ENCODE measurements around the gene BAAT.

GRCh38 chr9:101417977-101418376 lies 33.2 kb upstream of the BAAT start:
- TF ChIP-seq EZH2 (IDR thresholded peaks at IDR 0.05; ENCODE audit: insufficient read depth, poor library complexity, severe bottlenecking) = no peak
- no peak for TF ChIP-seq EZH2phosphoT487 (IDR thresholded peaks at IDR 0.05; ENCODE audit: insufficient read depth, low read depth)
